Measurements from ENCODE around the gene ATP6V1G2. TPM values are rescaled to one million over a fixed set of nuclear protein-coding genes. Genes with fewer than 3 reads are reported as not detected.

ATP6V1G2 gene
- total and polyA plus RNA-seq, 4 donors = 0.28 to 1.5 (median 0.52) TPM

Small RNAs within 50 kb of the gene (small RNA-seq; reads per million reads assigned to genes)
- gene AL663061.1 (ENCODE audit: low replicate concordance) (not detected), gene RF00019 (ENCODE audit: low replicate concordance) (not detected), gene SNORD117 (ENCODE audit: low replicate concordance) (450 reads per million, percentile 99 among the genes with 10 or more reads in this experiment), gene SNORD84 (ENCODE audit: low replicate concordance) (not detected)

Other genes with a start within 250 kb of the ATP6V1G2 start
Only the 30 nearest of the 31 such genes appear.
- gene HLA-B, start 189.4 kb downstream of the ATP6V1G2 start, total RNA-seq = 1,000 to 10,000 TPM in 1 of 2 donors, 100 to 1,000 TPM in 1; 668 to 1,563 TPM
- gene HLA-B, start 189.4 kb downstream of the ATP6V1G2 start, polyA plus RNA-seq = 1,000 to 10,000 TPM; 1,310 to 3,772 TPM
- 10 to 100 TPM; 16.5 to 48.2 TPM for gene MICA, start 143.0 kb downstream of the ATP6V1G2 start, total RNA-seq
- gene MICA, start 143.0 kb downstream of the ATP6V1G2 start, polyA plus RNA-seq = 10 to 100 TPM; 27.7 to 28.0 TPM
- 1 to 10 TPM; 5.3 to 9.6 TPM for gene MICB, start 48.5 kb downstream of the ATP6V1G2 start, total RNA-seq
- 10 to 100 TPM in 1 of 2 donors, 1 to 10 TPM in 1; 3.8 to 10.2 TPM for gene MICB, start 48.5 kb downstream of the ATP6V1G2 start, polyA plus RNA-seq
- not detected for gene MCCD1, start 17.6 kb downstream of the ATP6V1G2 start, total RNA-seq
- gene MCCD1, start 17.6 kb downstream of the ATP6V1G2 start, polyA plus RNA-seq = not detected
- 100 to 1,000 TPM; 316 to 418 TPM for gene DDX39B, start 4.6 kb downstream of the ATP6V1G2 start, total RNA-seq
- 100 to 1,000 TPM; 318 to 354 TPM for gene DDX39B, start 4.6 kb downstream of the ATP6V1G2 start, polyA plus RNA-seq
- gene NFKBIL1, start 1.0 kb upstream of the ATP6V1G2 start, total RNA-seq = 10 to 100 TPM; 13.5 to 19.2 TPM
- 10 to 100 TPM; 18.9 to 32.2 TPM for gene NFKBIL1, start 1.0 kb upstream of the ATP6V1G2 start, polyA plus RNA-seq
- 1 to 10 TPM in 1 of 2 donors, under 1 TPM in 1; 0.54 to 1.2 TPM for gene LTA, start 25.7 kb upstream of the ATP6V1G2 start, total RNA-seq
- gene LTA, start 25.7 kb upstream of the ATP6V1G2 start, polyA plus RNA-seq = under 1 TPM; 0.28 to 0.40 TPM
- gene TNF, start 29.0 kb upstream of the ATP6V1G2 start, total RNA-seq = 1 to 10 TPM in 1 of 2 donors, under 1 TPM in 1; 0.23 to 6.6 TPM
- 10 to 100 TPM in 1 of 2 donors, 1 to 10 TPM in 1; 1.6 to 15.7 TPM for gene TNF, start 29.0 kb upstream of the ATP6V1G2 start, polyA plus RNA-seq
- 10 to 100 TPM in 1 of 2 donors, 1 to 10 TPM in 1; 9.9 to 14.6 TPM for gene LTB, start 35.8 kb upstream of the ATP6V1G2 start, total RNA-seq
- 10 to 100 TPM in 1 of 2 donors, 1 to 10 TPM in 1; 9.8 to 31.9 TPM for gene LTB, start 35.8 kb upstream of the ATP6V1G2 start, polyA plus RNA-seq
- 10 to 100 TPM in 1 of 2 donors, 1 to 10 TPM in 1; 9.6 to 78.8 TPM for gene LST1, start 39.7 kb upstream of the ATP6V1G2 start, total RNA-seq
- gene LST1, start 39.7 kb upstream of the ATP6V1G2 start, polyA plus RNA-seq = 100 to 1,000 TPM in 1 of 2 donors, 10 to 100 TPM in 1; 96.1 to 164 TPM
- under 1 TPM in 1 of 2 donors, not detected in 1; 0.64 TPM for gene NCR3, start 46.4 kb upstream of the ATP6V1G2 start, total RNA-seq
- gene NCR3, start 46.4 kb upstream of the ATP6V1G2 start, polyA plus RNA-seq = under 1 TPM; 0.61 TPM
- gene AIF1, start 68.6 kb upstream of the ATP6V1G2 start, total RNA-seq = 10 to 100 TPM; 38.7 to 86.0 TPM
- 100 to 1,000 TPM in 1 of 2 donors, 10 to 100 TPM in 1; 89.9 to 345 TPM for gene AIF1, start 68.6 kb upstream of the ATP6V1G2 start, polyA plus RNA-seq
- 100 to 1,000 TPM in 1 of 2 donors, 10 to 100 TPM in 1; 73.7 to 157 TPM for gene PRRC2A, start 74.1 kb upstream of the ATP6V1G2 start, total RNA-seq
- 100 to 1,000 TPM in 1 of 2 donors, 10 to 100 TPM in 1; 90.4 to 115 TPM for gene PRRC2A, start 74.1 kb upstream of the ATP6V1G2 start, polyA plus RNA-seq
- gene BAG6, start 106.1 kb upstream of the ATP6V1G2 start, total RNA-seq = 100 to 1,000 TPM; 164 to 259 TPM
- gene BAG6, start 106.1 kb upstream of the ATP6V1G2 start, polyA plus RNA-seq = 100 to 1,000 TPM; 189 to 322 TPM
- 1 to 10 TPM; 1.3 to 2.5 TPM for gene APOM, start 109.3 kb upstream of the ATP6V1G2 start, total RNA-seq
- gene APOM, start 109.3 kb upstream of the ATP6V1G2 start, polyA plus RNA-seq = 1 to 10 TPM; 2.2 to 8.8 TPM
- 10 to 100 TPM; 18.9 to 26.8 TPM for gene C6orf47, start 114.2 kb upstream of the ATP6V1G2 start, total RNA-seq
- 10 to 100 TPM; 23.5 to 24.5 TPM for gene C6orf47, start 114.2 kb upstream of the ATP6V1G2 start, polyA plus RNA-seq
- gene GPANK1, start 118.4 kb upstream of the ATP6V1G2 start, total RNA-seq = 10 to 100 TPM; 13.3 to 16.6 TPM
- 10 to 100 TPM; 12.7 to 15.7 TPM for gene GPANK1, start 118.4 kb upstream of the ATP6V1G2 start, polyA plus RNA-seq
- 100 to 1,000 TPM; 114 to 123 TPM for gene CSNK2B, start 119.5 kb upstream of the ATP6V1G2 start, total RNA-seq
- gene CSNK2B, start 119.5 kb upstream of the ATP6V1G2 start, polyA plus RNA-seq = 100 to 1,000 TPM; 150 to 154 TPM
- 10 to 100 TPM in 1 of 2 donors, 1 to 10 TPM in 1; 5.7 to 13.7 TPM for gene LY6G5B, start 123.4 kb upstream of the ATP6V1G2 start, total RNA-seq
- 1 to 10 TPM; 7.6 to 8.8 TPM for gene LY6G5B, start 123.4 kb upstream of the ATP6V1G2 start, polyA plus RNA-seq
- gene LY6G5C, start 134.5 kb upstream of the ATP6V1G2 start, total RNA-seq = 1 to 10 TPM; 3.0 to 5.0 TPM
- 1 to 10 TPM; 2.8 to 3.9 TPM for gene LY6G5C, start 134.5 kb upstream of the ATP6V1G2 start, polyA plus RNA-seq
- 10 to 100 TPM; 49.5 to 57.7 TPM for gene ABHD16A, start 156.7 kb upstream of the ATP6V1G2 start, total RNA-seq
- gene ABHD16A, start 156.7 kb upstream of the ATP6V1G2 start, polyA plus RNA-seq = 10 to 100 TPM; 30.6 to 68.6 TPM
- under 1 TPM in 1 of 2 donors, not detected in 1; 0.21 TPM for gene LY6G6F, start 160.3 kb upstream of the ATP6V1G2 start, total RNA-seq
- gene LY6G6F, start 160.3 kb upstream of the ATP6V1G2 start, polyA plus RNA-seq = 1 to 10 TPM in 1 of 2 donors, not detected in 1; 2.2 TPM
- gene LY6G6D, start 168.7 kb upstream of the ATP6V1G2 start, total RNA-seq = not detected
- gene LY6G6D, start 168.7 kb upstream of the ATP6V1G2 start, polyA plus RNA-seq = not detected
- gene LY6G6C, start 175.1 kb upstream of the ATP6V1G2 start, total RNA-seq = not detected
- under 1 TPM; 0.14 to 0.16 TPM for gene LY6G6C, start 175.1 kb upstream of the ATP6V1G2 start, polyA plus RNA-seq
- gene MPIG6B, start 176.8 kb upstream of the ATP6V1G2 start, total RNA-seq = 1 to 10 TPM in 1 of 2 donors, under 1 TPM in 1; 0.64 to 1.1 TPM
- 1 to 10 TPM in 1 of 2 donors, under 1 TPM in 1; 0.45 to 2.3 TPM for gene MPIG6B, start 176.8 kb upstream of the ATP6V1G2 start, polyA plus RNA-seq
- gene DDAH2, start 182.7 kb upstream of the ATP6V1G2 start, total RNA-seq = 10 to 100 TPM; 60.3 to 80.0 TPM
- 100 to 1,000 TPM; 103 to 130 TPM for gene DDAH2, start 182.7 kb upstream of the ATP6V1G2 start, polyA plus RNA-seq
- gene CLIC1, start 189.9 kb upstream of the ATP6V1G2 start, total RNA-seq = 100 to 1,000 TPM; 231 to 368 TPM
- gene CLIC1, start 189.9 kb upstream of the ATP6V1G2 start, polyA plus RNA-seq = 100 to 1,000 TPM; 387 to 763 TPM
- 10 to 100 TPM; 11.6 to 17.8 TPM for gene MSH5, start 193.4 kb upstream of the ATP6V1G2 start, total RNA-seq
- 10 to 100 TPM in 1 of 2 donors, 1 to 10 TPM in 1; 4.5 to 15.1 TPM for gene MSH5, start 193.4 kb upstream of the ATP6V1G2 start, polyA plus RNA-seq
- 1 to 10 TPM; 1.7 to 4.4 TPM for gene SAPCD1, start 216.0 kb upstream of the ATP6V1G2 start, total RNA-seq
- gene SAPCD1, start 216.0 kb upstream of the ATP6V1G2 start, polyA plus RNA-seq = 1 to 10 TPM; 1.3 to 6.3 TPM
- gene VWA7, start 230.7 kb upstream of the ATP6V1G2 start, total RNA-seq = 10 to 100 TPM in 1 of 2 donors, 1 to 10 TPM in 1; 4.6 to 14.2 TPM
- 1 to 10 TPM; 2.2 to 6.7 TPM for gene VWA7, start 230.7 kb upstream of the ATP6V1G2 start, polyA plus RNA-seq

Data from lung (tissue), 5 donors.